Stimulated activated naive CD4-positive, alpha-beta T cell treated with Interleukin-2 at 50 U/mL for 16 hours (primary cell): ENCODE results near the gene ZNF383.
"Not testable (repeated sequence)": the region's sequence is repeated elsewhere in the genome, so short reads cannot be mapped to it uniquely, and the experiment has no call there.

ENCODE experiments used
- DNase-seq: peaks from one replicate; lab custom pipeline; 2025; lab: John Stamatoyannopoulos, UW

The ZNF383 gene

DNA sequence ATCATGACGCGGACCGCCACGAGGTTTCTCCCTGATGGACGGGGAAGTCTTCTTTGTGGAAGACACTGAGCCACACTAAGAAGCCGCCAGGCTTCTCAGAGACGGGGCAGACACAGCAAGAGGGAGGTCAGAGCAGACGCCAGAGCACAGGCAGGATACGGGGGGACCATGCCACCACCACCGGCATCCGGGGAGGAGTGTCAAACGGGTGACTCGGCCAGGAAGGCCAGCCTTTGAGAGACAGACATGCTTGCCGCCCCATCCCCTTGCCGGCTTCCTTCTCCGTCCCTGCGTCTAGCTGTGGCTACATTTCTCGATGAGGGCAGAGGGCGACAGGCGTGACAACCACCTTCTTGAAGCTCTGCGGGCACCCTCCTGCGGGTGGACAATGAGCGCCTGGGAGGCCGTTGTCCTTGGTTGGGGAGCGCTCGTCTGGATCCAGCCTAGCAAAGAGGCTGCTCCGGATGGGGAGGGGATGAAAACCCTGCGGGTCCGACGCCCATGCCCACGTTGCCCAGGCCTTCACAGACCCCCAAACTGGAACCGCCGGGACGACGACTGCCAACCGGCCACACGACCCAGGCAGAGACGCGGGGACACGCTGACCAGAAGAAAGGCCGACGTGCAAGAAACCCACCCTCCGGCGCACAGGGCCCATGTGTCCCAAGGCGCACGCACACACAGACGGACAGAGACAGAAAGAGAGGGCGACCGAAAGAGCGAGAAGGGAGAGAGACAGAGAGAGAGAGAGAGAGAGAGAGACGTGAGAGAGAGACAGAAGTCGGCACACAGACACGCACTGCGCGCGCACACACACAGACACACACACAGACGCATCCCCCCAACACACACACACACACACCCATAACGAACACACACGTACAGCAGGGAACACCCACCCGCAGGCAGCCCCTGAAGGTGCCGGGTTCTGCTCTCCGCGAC lies 75.3 kb downstream of the ZNF383 start:
- not testable (repeated sequence) for DNase-seq

DNA sequence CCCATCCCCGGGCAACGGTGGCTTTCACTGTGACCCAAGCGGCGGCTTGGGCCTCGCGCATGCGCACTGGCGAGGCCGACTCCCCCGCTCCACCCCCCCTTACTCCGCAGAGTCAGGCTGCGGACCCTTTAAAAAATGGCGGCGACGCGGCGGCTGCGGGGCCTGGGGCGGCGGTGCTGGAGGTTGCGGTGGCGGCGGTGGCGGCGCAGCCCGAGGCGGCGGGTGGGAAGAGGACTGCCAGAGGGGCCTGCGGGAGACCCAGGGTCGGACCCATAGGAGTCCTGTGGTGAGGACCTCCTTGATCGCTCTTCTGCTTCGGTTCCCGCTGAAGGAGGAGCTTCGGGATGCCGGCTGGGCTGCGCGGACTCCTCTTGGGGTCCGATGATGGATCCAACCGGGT lies 76.2 kb downstream of the ZNF383 start:
- not testable (repeated sequence) for DNase-seq
